ENCODE results near the gene MTMR2.

GRCh38 chr11:95891423-95892170 lies 32.3 kb downstream of the MTMR2 start:
- no peak for TF ChIP-seq POLR2A (IDR thresholded peaks at IDR 0.05; ENCODE audit: low read depth, low read length)
- no peak for TF ChIP-seq POLR2AphosphoS5 (IDR thresholded peaks at IDR 0.05; ENCODE audit: low read depth, low read length)
- TF ChIP-seq TAF1 (IDR thresholded peaks at IDR 0.05; ENCODE audit: low read depth, low read length), result no peak
- no peak for TF ChIP-seq PAX5 (IDR thresholded peaks at IDR 0.05; ENCODE audit: insufficient read depth, low read length, severe bottlenecking)
- TF ChIP-seq SPI1 (IDR thresholded peaks at IDR 0.05; ENCODE audit: low read depth, low read length), result no peak
